GM23248 (cell line): ENCODE data around the gene HLCS.

ENCODE experiments used
- EZH2 ChIP-seq: fragments of 200-600 bp; sonication (generic); IDR thresholded peaks from 2 replicates; pipeline ENCODE4 v1.6.1; 2018; ENCODE audit warnings: antibody characterized with exemption, mild to moderate bottlenecking; ENCODE audit not compliant: insufficient read depth, poor library complexity, severe bottlenecking
- EZH2phosphoT487 ChIP-seq: fragments of 200-600 bp; sonication (generic); IDR thresholded peaks from 2 replicates; pipeline ENCODE4 v1.6.1; 2018; ENCODE audit warnings: antibody characterized with exemption, moderate library complexity, mild to moderate bottlenecking, low read depth; ENCODE audit not compliant: insufficient read depth

DNA sequence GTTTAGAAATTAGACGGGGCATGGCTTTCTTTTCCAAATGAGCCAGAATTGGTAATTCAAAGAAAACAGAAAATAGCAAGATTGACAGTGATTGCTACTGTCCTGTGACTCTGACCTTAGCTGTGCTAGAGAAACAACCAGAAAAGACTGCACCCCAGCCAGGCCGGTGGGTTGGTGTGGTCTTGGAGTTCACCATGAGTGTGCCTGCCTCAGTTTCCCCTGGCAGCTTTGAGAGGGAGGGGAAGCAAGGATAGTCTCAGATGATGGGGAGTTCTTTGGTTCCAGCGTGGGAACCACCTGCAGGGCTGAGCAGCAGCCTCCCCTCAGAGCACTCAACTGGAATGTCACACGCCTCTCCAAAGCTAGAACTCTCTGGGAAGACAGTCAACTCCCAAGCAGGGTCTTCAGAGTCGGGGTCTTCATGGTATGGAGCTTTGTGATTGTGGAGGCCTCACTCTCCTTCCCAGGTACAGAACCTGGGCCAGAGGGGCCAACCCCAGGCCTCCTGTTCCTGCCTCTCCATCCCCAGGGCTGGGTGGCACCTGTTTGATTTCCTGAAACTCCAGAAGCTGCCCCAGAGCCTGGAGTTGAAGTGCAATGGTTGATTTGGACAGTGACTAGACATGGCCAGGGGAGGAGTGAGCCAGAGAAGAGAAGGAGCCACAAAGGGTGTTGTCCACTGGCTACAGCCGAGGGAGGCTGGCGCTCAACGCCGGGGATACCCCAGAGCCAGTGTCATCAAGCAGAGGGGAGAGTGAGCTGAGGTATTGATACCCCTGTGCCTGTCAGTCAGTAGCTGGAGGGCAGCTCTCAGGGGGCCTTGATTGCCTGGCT lies 231.9 kb downstream of the HLCS start:
- TF ChIP-seq EZH2 (no peak), EZH2phosphoT487 (no peak)
